ENCODE measurements around the gene SENP6. TPM values are rescaled to one million over a fixed set of nuclear protein-coding genes. Genes with fewer than 3 reads are reported as not detected.

The SENP6 gene
- total RNA-seq, 1 donor from 2014 or later, result 100 TPM

DNA sequence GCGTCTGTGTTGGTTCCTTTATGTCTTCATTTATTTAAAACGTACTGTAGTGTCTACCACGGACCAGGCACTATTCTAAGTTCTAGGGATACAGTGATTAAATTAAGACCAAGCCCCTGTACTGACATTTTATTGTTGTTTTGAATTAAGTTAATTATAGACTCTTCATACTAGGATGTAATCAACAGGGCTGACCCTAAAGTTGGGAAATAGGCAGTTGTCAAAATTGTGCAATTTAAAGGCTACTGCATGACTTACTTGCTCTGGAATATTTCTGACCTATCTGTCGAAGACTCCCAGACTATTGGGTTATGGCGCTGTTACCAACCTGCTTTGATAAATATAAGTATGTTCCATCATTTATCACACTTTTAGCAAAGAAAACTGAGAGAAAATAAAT, 154.0 kb downstream of the SENP6 start:
- no peak for TF ChIP-seq EZH2 (IDR thresholded peaks at IDR 0.05; ENCODE audit: insufficient read depth, low read length)
- TF ChIP-seq, protein P1, sequence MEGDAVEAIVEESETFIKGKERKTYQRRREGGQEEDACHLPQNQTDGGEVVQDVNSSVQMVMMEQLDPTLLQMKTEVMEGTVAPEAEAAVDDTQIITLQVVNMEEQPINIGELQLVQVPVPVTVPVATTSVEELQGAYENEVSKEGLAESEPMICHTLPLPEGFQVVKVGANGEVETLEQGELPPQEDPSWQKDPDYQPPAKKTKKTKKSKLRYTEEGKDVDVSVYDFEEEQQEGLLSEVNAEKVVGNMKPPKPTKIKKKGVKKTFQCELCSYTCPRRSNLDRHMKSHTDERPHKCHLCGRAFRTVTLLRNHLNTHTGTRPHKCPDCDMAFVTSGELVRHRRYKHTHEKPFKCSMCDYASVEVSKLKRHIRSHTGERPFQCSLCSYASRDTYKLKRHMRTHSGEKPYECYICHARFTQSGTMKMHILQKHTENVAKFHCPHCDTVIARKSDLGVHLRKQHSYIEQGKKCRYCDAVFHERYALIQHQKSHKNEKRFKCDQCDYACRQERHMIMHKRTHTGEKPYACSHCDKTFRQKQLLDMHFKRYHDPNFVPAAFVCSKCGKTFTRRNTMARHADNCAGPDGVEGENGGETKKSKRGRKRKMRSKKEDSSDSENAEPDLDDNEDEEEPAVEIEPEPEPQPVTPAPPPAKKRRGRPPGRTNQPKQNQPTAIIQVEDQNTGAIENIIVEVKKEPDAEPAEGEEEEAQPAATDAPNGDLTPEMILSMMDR (IDR thresholded peaks at IDR 0.05; ENCODE audit: insufficient read depth, low read depth, low read length), result no peak
- no peaks in the 10 kb centered on the region for H3K36me3 ChIP-seq (ENCODE audit: insufficient read depth, low read length)
- DNase-seq (ENCODE audit: low read depth), result no peak
- Mint-ChIP-seq H3K27me3 (ENCODE audit: low read depth, unreplicated experiment) (no peaks in the 10 kb centered on the region), H3K27ac (ENCODE audit: unreplicated experiment) (no peak overlapping the region), H3K4me1 (ENCODE audit: low read depth, unreplicated experiment) (peaks cover 43% of the 10 kb centered on the region), H3K36me3 (ENCODE audit: low read depth, unreplicated experiment) (no peaks in the 10 kb centered on the region), H3K9me3 (ENCODE audit: unreplicated experiment) (no peaks in the 10 kb centered on the region), H3K4me3 (ENCODE audit: unreplicated experiment) (no peak overlapping the region)
- H3K4me3 ChIP-seq (ENCODE audit: insufficient read depth, low read depth, low read length), result no peak overlapping the region
- no peak overlapping the region for H3K4me2 ChIP-seq (ENCODE audit: low read length)
- H3K27me3 ChIP-seq (ENCODE audit: insufficient read depth, low read length), result no peaks in the 10 kb centered on the region
- H2AFZ ChIP-seq (ENCODE audit: low read depth, low read length), result no peak overlapping the region
- H4K20me1 ChIP-seq (ENCODE audit: insufficient read depth, low read length), result no peaks in the 10 kb centered on the region
- no peak overlapping the region for H3K27ac ChIP-seq (ENCODE audit: low read depth, low read length)
- peaks cover 21% of the 10 kb centered on the region for H3K4me1 ChIP-seq (ENCODE audit: insufficient read depth, low read length)
- H3K9me3 ChIP-seq (ENCODE audit: insufficient read depth, low read depth, low read length), result no peaks in the 10 kb centered on the region
- peaks cover 33% of the 10 kb centered on the region for H3K79me2 ChIP-seq (ENCODE audit: insufficient read depth, low read length)
- no peak overlapping the region for H3K9ac ChIP-seq (ENCODE audit: low read length)
- FAIRE-seq, result no peak

DNA sequence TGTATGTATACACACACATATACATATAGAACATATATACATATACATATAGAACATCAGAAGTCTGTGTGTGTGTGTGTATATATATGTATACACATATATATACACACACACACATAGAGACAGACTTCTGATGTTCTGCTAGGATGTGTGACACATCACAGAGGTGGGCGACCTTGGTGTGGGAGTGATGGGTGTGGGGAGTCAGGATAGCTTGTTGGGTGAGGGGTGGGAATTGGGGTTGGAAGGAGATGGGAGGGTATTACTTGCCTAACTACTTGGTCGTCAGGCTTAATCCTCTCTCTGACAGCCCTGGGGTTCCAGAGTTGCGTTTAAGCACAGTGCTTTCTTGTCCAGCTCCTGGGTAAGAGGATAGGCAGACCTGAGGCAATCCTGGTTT, 155.6 kb downstream of the SENP6 start:
- TF ChIP-seq, protein P1 (IDR thresholded peaks at IDR 0.05; ENCODE audit: insufficient read depth, low read depth, low read length), result no peak
- TF ChIP-seq EZH2 (IDR thresholded peaks at IDR 0.05; ENCODE audit: insufficient read depth, low read length), result no peak
- Histone ChIP-seq H3K27ac (ENCODE audit: low read depth, low read length) (no peak overlapping the region), H3K4me3 (ENCODE audit: insufficient read depth, low read depth, low read length) (no peak overlapping the region), H3K4me1 (ENCODE audit: insufficient read depth, low read length) (peaks cover 9% of the 10 kb centered on the region), H3K4me2 (ENCODE audit: low read length) (no peak overlapping the region), H4K20me1 (ENCODE audit: insufficient read depth, low read length) (no peaks in the 10 kb centered on the region), H3K9ac (ENCODE audit: low read length) (no peak overlapping the region), H3K27me3 (ENCODE audit: insufficient read depth, low read length) (no peaks in the 10 kb centered on the region), H3K9me3 (ENCODE audit: insufficient read depth, low read depth, low read length) (no peaks in the 10 kb centered on the region), H2AFZ (ENCODE audit: low read depth, low read length) (no peak overlapping the region), H3K79me2 (ENCODE audit: insufficient read depth, low read length) (peaks cover 32% of the 10 kb centered on the region), H3K36me3 (ENCODE audit: insufficient read depth, low read length) (no peaks in the 10 kb centered on the region)
- no peak for DNase-seq (ENCODE audit: low read depth)
- Mint-ChIP-seq H3K36me3 (ENCODE audit: low read depth, unreplicated experiment) (no peaks in the 10 kb centered on the region), H3K27me3 (ENCODE audit: low read depth, unreplicated experiment) (no peaks in the 10 kb centered on the region), H3K4me1 (ENCODE audit: low read depth, unreplicated experiment) (peaks cover 41% of the 10 kb centered on the region), H3K27ac (ENCODE audit: unreplicated experiment) (peak overlapping the region; percentile 48), H3K9me3 (ENCODE audit: unreplicated experiment) (no peaks in the 10 kb centered on the region), H3K4me3 (ENCODE audit: unreplicated experiment) (peak overlapping the region; percentile 25)
- FAIRE-seq, result no peak

DNA sequence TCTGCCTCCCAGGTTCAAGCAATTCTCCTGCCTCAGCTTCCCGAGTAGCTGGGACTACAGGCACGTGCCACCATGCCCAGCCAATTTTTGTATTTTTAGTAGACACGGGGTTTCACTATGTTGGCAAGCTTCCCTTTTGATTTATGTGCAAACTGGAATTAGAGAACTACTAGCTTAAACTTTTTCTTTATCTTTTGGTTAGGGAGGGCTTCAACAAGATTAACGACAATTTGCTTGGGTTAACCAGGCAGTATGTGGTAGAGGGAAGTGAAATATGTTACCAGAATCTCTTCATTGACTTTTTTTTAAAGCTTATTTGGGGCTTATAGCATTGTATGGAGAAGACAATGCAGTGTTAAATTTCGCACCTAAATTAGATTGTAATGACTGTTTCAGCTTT, 156.4 kb downstream of the SENP6 start:
- FAIRE-seq (no peak), DNase-seq (ENCODE audit: low read depth) (no peak)
- Histone ChIP-seq H3K4me2 (ENCODE audit: low read length) (no peak overlapping the region), H3K27ac (ENCODE audit: low read depth, low read length) (no peak overlapping the region), H3K9me3 (ENCODE audit: insufficient read depth, low read depth, low read length) (no peaks in the 10 kb centered on the region), H4K20me1 (ENCODE audit: insufficient read depth, low read length) (no peaks in the 10 kb centered on the region), H3K4me3 (ENCODE audit: insufficient read depth, low read depth, low read length) (no peak overlapping the region), H3K9ac (ENCODE audit: low read length) (no peak overlapping the region), H2AFZ (ENCODE audit: low read depth, low read length) (no peak overlapping the region), H3K79me2 (ENCODE audit: insufficient read depth, low read length) (peaks cover 30% of the 10 kb centered on the region), H3K27me3 (ENCODE audit: insufficient read depth, low read length) (no peaks in the 10 kb centered on the region), H3K4me1 (ENCODE audit: insufficient read depth, low read length) (peaks cover 5% of the 10 kb centered on the region), H3K36me3 (ENCODE audit: insufficient read depth, low read length) (no peaks in the 10 kb centered on the region)
- Mint-ChIP-seq H3K36me3 (ENCODE audit: low read depth, unreplicated experiment) (no peaks in the 10 kb centered on the region), H3K27ac (ENCODE audit: unreplicated experiment) (no peak overlapping the region), H3K4me3 (ENCODE audit: unreplicated experiment) (no peak overlapping the region), H3K9me3 (ENCODE audit: unreplicated experiment) (no peaks in the 10 kb centered on the region), H3K4me1 (ENCODE audit: low read depth, unreplicated experiment) (peaks cover 38% of the 10 kb centered on the region), H3K27me3 (ENCODE audit: low read depth, unreplicated experiment) (no peaks in the 10 kb centered on the region)
- TF ChIP-seq EZH2 (IDR thresholded peaks at IDR 0.05; ENCODE audit: insufficient read depth, low read length), result no peak
- TF ChIP-seq, protein P1 (IDR thresholded peaks at IDR 0.05; ENCODE audit: insufficient read depth, low read depth, low read length), result no peak

All from astrocyte (in vitro differentiated cells and primary cell).